Measurements from ENCODE around the gene GMDS.

GMDS gene

DNA sequence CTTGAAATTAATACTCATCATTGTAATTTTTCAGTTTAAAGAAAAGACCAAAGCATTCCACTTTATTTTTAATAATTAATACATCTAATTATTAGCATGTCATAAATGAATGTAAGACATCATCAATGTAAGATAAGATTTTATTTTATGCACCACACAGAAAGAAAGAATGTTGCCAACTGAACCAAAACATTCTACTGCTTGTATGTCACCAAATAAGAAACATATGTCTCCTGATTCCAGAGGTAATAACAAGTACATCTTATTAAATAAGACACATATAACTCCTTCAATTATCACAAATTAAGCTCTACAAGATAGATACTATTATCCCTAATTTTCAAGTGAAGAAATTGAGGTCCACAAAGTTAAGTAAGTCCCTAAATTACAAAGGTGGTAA lies 189.5 kb downstream of the GMDS start:
- DNase-seq = no peak
- H3K36me3 ChIP-seq (ENCODE audit: control insufficient read depth in 4 of 4, insufficient read depth in 4 of 4, low read length in 3 of 4) = no peaks in the 10 kb centered on the region
- peaks cover 0 to 2% (median 0%) of the 10 kb centered on the region in 5 experiments for H3K9me3 ChIP-seq (ENCODE audit: control extremely low read depth in 1 of 5, control insufficient read depth in 4 of 5, insufficient read depth in 2 of 5, low read depth in 1 of 5, low read length in 4 of 5)
- H3K4me3 ChIP-seq (ENCODE audit: control insufficient read depth in 1 of 7, extremely low read depth in 1 of 7, insufficient read depth in 4 of 7, low read depth in 2 of 7, low read length in 6 of 7) = no peak overlapping the region
- no peaks in the 10 kb centered on the region for H3K27me3 ChIP-seq (replicated peaks in 2 of 5; ENCODE audit: control insufficient read depth in 4 of 5, insufficient read depth in 5 of 5, low read length in 4 of 5)
- H3K27ac ChIP-seq (ENCODE audit: insufficient read depth in 1 of 2, low read depth in 1 of 2, low read length in 2 of 2, poor library complexity in 1 of 2, severe bottlenecking in 2 of 2) = no peak overlapping the region
- no peaks in the 10 kb centered on the region for H3K4me1 ChIP-seq (ENCODE audit: control extremely low read depth in 1 of 4, control insufficient read depth in 4 of 4, insufficient read depth in 4 of 4, low read length in 3 of 4)
- ChIA-PET POLR2A (no interaction called here), CTCF (no interaction called here)

DNA sequence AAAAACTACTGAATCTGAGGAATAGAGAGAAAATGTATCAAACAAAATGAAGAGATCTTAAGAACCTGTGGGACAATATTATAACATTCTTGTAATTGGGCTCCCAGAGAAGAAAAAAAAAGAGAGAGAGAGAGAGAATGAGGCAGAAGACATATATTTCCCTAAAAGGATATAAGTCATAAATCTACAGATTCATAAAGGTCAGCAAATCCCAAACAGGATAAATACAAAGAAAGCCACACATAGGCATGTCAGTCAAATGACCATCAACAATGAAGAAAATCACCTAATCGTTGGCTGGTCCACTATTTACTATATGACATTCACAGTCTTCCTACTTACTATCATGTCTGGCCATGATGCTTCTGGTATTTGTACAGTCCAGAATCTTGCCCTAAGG lies 190.3 kb downstream of the GMDS start:
- no peak for DNase-seq
- Histone ChIP-seq H3K36me3 (ENCODE audit: control insufficient read depth in 4 of 4, insufficient read depth in 4 of 4, low read length in 3 of 4) (no peaks in the 10 kb centered on the region), H3K9me3 (ENCODE audit: control extremely low read depth in 1 of 5, control insufficient read depth in 4 of 5, insufficient read depth in 2 of 5, low read depth in 1 of 5, low read length in 4 of 5) (peaks cover 0 to 3% (median 0%) of the 10 kb centered on the region in 5 experiments), H3K4me1 (ENCODE audit: control extremely low read depth in 1 of 4, control insufficient read depth in 4 of 4, insufficient read depth in 4 of 4, low read length in 3 of 4) (no peaks in the 10 kb centered on the region), H3K27me3 (replicated peaks in 2 of 5; ENCODE audit: control insufficient read depth in 4 of 5, insufficient read depth in 5 of 5, low read length in 4 of 5) (no peaks in the 10 kb centered on the region), H3K4me3 (ENCODE audit: control insufficient read depth in 1 of 7, extremely low read depth in 1 of 7, insufficient read depth in 4 of 7, low read depth in 2 of 7, low read length in 6 of 7) (no peak overlapping the region), H3K27ac (ENCODE audit: insufficient read depth in 1 of 2, low read depth in 1 of 2, low read length in 2 of 2, poor library complexity in 1 of 2, severe bottlenecking in 2 of 2) (no peak overlapping the region)
- ChIA-PET CTCF (no interaction called here), POLR2A (no interaction called here)
- no CpG with 5 or more reads among the region's 1 CpG for WGBS (ENCODE audit: insufficient coverage)

DNA sequence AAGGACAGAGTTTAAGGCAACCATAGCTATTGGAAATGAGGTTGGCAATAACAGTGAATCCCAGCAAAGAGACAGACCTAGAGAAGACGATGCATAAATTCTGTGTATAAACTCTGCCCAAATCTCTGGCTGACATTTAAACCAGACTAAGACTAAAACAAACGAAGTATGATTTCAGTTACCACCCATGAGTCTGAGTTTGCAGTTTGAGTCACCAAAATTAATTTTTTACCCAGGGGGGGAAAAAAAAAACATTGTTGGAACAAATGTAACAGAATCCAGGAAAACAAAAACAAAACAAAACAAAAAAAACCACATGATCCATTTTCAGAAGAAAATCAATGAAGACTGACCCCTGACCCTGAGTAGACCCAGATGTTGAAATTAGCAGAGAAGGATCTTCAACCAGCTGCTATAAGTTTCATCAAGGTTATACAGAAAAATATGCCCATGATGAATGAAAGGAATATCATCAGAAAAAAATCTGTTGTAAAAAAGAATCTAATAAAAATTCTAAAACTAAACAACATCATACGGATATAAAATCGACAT lies 190.8 kb downstream of the GMDS start:
- Histone ChIP-seq H3K27ac (ENCODE audit: insufficient read depth in 1 of 2, low read depth in 1 of 2, low read length in 2 of 2, poor library complexity in 1 of 2, severe bottlenecking in 2 of 2) (no peak overlapping the region), H3K36me3 (ENCODE audit: control insufficient read depth in 4 of 4, insufficient read depth in 4 of 4, low read length in 3 of 4) (no peaks in the 10 kb centered on the region), H3K27me3 (replicated peaks in 2 of 5; ENCODE audit: control insufficient read depth in 4 of 5, insufficient read depth in 5 of 5, low read length in 4 of 5) (no peaks in the 10 kb centered on the region), H3K4me1 (ENCODE audit: control extremely low read depth in 1 of 4, control insufficient read depth in 4 of 4, insufficient read depth in 4 of 4, low read length in 3 of 4) (no peaks in the 10 kb centered on the region), H3K4me3 (ENCODE audit: control insufficient read depth in 1 of 7, extremely low read depth in 1 of 7, insufficient read depth in 4 of 7, low read depth in 2 of 7, low read length in 6 of 7) (no peak overlapping the region), H3K9me3 (ENCODE audit: control extremely low read depth in 1 of 5, control insufficient read depth in 4 of 5, insufficient read depth in 2 of 5, low read depth in 1 of 5, low read length in 4 of 5) (peaks cover 0 to 3% (median 0%) of the 10 kb centered on the region in 5 experiments)
- ChIA-PET CTCF (interaction anchor here (1.1 kb wide), 1 partner anchor 18 kb away, joined by 4 read pairs; no protein-coding TSS in a partner anchor), POLR2A (no interaction called here)
- no peak for DNase-seq
- WGBS (ENCODE audit: insufficient coverage) = 100% methylated on average over 2 of the region's 4 CpGs

DNA sequence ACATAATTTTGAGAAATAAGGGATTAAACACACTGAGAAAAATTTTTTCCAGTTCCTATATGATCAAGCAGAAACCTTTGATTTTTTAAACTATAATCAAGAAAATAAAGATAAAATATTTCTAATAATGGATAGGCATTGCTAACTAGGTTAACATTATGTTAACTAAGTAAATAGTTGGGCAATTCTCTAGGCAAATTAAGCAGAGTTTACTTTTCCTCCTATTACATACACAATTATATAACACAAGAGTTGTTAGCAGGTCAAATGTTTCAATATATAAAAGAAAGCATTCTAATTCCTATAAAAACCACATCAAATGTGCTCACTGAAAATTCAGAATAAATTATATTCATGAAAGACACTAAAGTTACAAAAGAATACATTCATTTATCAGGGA lies 191.7 kb downstream of the GMDS start:
- H3K36me3 ChIP-seq (ENCODE audit: control insufficient read depth in 4 of 4, insufficient read depth in 4 of 4, low read length in 3 of 4) = no peaks in the 10 kb centered on the region
- H3K27ac ChIP-seq (ENCODE audit: insufficient read depth in 1 of 2, low read depth in 1 of 2, low read length in 2 of 2, poor library complexity in 1 of 2, severe bottlenecking in 2 of 2) = no peak overlapping the region
- ChIA-PET POLR2A (no interaction called here), CTCF (interaction anchor here (1.1 kb wide), 1 partner anchor 17 kb away, joined by 4 read pairs; no protein-coding TSS in a partner anchor)
- no peaks in the 10 kb centered on the region for H3K4me1 ChIP-seq (ENCODE audit: control extremely low read depth in 1 of 4, control insufficient read depth in 4 of 4, insufficient read depth in 4 of 4, low read length in 3 of 4)
- DNase-seq = no peak
- no peak overlapping the region for H3K4me3 ChIP-seq (ENCODE audit: control insufficient read depth in 1 of 7, extremely low read depth in 1 of 7, insufficient read depth in 4 of 7, low read depth in 2 of 7, low read length in 6 of 7)
- peaks cover 0 to 3% (median 0%) of the 10 kb centered on the region in 5 experiments for H3K9me3 ChIP-seq (ENCODE audit: control extremely low read depth in 1 of 5, control insufficient read depth in 4 of 5, insufficient read depth in 2 of 5, low read depth in 1 of 5, low read length in 4 of 5)
- H3K27me3 ChIP-seq (replicated peaks in 2 of 5; ENCODE audit: control insufficient read depth in 4 of 5, insufficient read depth in 5 of 5, low read length in 4 of 5) = no peaks in the 10 kb centered on the region

DNA sequence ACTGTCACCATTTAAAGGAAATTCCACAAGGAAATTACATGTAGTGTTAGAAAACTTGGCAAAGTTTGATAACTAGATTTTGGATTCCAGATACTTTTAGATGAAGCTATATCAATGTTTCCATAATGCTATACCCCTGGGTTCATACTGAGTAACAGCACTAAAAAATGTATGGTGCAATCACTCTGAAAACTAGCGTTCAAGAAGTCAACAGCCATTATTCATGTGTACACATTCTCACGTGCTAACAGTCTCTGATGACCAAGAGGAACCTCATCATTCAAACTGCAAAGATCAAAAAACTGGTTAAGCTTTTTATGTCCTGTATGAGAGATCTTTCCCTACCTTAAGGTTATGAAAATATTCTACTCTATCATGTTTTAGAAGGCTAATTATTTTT lies 197.6 kb downstream of the GMDS start:
- Histone ChIP-seq H3K4me1 (ENCODE audit: control extremely low read depth in 1 of 4, control insufficient read depth in 4 of 4, insufficient read depth in 4 of 4, low read length in 3 of 4) (no peaks in the 10 kb centered on the region), H3K27ac (ENCODE audit: insufficient read depth in 1 of 2, low read depth in 1 of 2, low read length in 2 of 2, poor library complexity in 1 of 2, severe bottlenecking in 2 of 2) (no peak overlapping the region), H3K27me3 (replicated peaks in 2 of 5; ENCODE audit: control insufficient read depth in 4 of 5, insufficient read depth in 5 of 5, low read length in 4 of 5) (no peaks in the 10 kb centered on the region), H3K9me3 (ENCODE audit: control extremely low read depth in 1 of 5, control insufficient read depth in 4 of 5, insufficient read depth in 2 of 5, low read depth in 1 of 5, low read length in 4 of 5) (peaks cover 0 to 9% (median 0%) of the 10 kb centered on the region in 5 experiments), H3K36me3 (ENCODE audit: control insufficient read depth in 4 of 4, insufficient read depth in 4 of 4, low read length in 3 of 4) (no peaks in the 10 kb centered on the region), H3K4me3 (ENCODE audit: control insufficient read depth in 1 of 7, extremely low read depth in 1 of 7, insufficient read depth in 4 of 7, low read depth in 2 of 7, low read length in 6 of 7) (no peak overlapping the region)
- no peak for DNase-seq
- ChIA-PET CTCF (interaction anchor here (1.1 kb wide), 1 partner anchor 8 kb away, joined by 3 read pairs; no protein-coding TSS in a partner anchor), POLR2A (no interaction called here)
- 100% methylated on average over 1 of the region's 2 CpGs for WGBS (ENCODE audit: insufficient coverage)

DNA sequence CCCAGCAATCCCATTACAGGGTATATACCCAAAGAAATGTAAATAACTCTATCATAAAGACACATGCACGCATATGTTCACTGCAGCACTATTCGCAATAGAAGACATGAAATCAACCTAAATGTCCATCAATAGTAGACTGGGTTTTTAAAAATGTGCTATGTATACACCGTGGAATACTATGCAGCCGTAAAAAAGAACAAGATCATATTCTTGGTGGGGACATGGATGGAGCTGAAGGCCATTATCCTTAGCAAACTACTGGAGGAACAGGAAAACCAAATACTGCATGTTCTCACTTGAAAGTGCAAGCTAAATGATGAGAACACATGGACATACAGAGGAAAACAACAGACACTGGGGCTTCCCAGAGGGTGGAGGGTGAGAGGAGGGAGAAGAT lies 201.2 kb downstream of the GMDS start:
- CTCF ChIA-PET = no interaction called here
- no peak overlapping the region for H3K27ac ChIP-seq (ENCODE audit: insufficient read depth in 1 of 2, low read depth in 1 of 2, low read length in 2 of 2, poor library complexity in 1 of 2, severe bottlenecking in 2 of 2)
- no peak overlapping the region for H3K4me3 ChIP-seq (ENCODE audit: control insufficient read depth in 1 of 7, extremely low read depth in 1 of 7, insufficient read depth in 4 of 7, low read depth in 2 of 7, low read length in 6 of 7)
- WGBS (ENCODE audit: insufficient coverage) = 96% methylated on average over 3 of the region's 4 CpGs
- H3K36me3 ChIP-seq (ENCODE audit: control insufficient read depth in 4 of 4, insufficient read depth in 4 of 4, low read length in 3 of 4) = no peaks in the 10 kb centered on the region
- H3K4me1 ChIP-seq (ENCODE audit: control extremely low read depth in 1 of 4, control insufficient read depth in 4 of 4, insufficient read depth in 4 of 4, low read length in 3 of 4) = no peaks in the 10 kb centered on the region
- H3K27me3 ChIP-seq (replicated peaks in 2 of 5; ENCODE audit: control insufficient read depth in 4 of 5, insufficient read depth in 5 of 5, low read length in 4 of 5) = no peaks in the 10 kb centered on the region
- H3K9me3 ChIP-seq (ENCODE audit: control extremely low read depth in 1 of 5, control insufficient read depth in 4 of 5, insufficient read depth in 2 of 5, low read depth in 1 of 5, low read length in 4 of 5) = peaks cover 0 to 6% (median 0%) of the 10 kb centered on the region in 5 experiments
- POLR2A ChIA-PET = no interaction called here
- no peak for DNase-seq

DNA sequence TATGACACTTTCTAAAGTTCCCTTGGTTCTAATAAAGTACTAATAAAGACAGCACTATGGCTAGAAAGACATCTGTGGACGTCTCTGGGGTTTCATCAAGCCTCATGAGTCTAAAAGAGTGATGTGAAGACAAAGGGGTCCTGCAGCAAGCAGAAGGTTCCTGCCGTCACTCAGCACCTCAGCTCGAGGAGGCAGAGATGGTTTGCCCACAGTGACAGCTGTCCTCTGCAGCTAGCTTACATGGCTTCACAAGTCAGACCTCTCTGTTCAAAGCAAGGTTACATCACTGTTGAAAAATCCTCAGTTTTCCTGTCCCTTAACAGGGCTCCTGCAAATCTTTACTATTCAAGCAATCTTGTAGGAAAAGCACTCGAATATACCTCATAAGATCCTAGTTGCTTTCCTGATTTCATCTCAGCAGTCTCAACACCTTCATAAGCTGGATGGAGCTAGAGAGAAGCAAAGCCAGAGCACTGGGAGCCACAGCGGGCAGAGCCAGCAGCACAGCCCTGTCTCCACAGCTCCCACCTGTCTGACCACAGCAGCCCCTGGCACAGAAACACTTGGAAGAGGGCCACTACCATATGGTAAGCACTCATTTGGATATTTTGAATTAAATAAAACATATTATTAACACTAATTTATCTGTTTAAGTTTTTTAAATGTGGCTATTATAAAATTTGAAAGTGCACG lies 202.3 kb downstream of the GMDS start:
- ChIA-PET POLR2A (no interaction called here), CTCF (interaction anchor here (1.2 kb wide), 1 partner anchor 10 kb away, joined by 3 read pairs; no protein-coding TSS in a partner anchor)
- WGBS (ENCODE audit: insufficient coverage) = 87% methylated on average over 3 of the region's 6 CpGs
- Histone ChIP-seq H3K27ac (ENCODE audit: insufficient read depth in 1 of 2, low read depth in 1 of 2, low read length in 2 of 2, poor library complexity in 1 of 2, severe bottlenecking in 2 of 2) (no peak overlapping the region), H3K36me3 (ENCODE audit: control insufficient read depth in 4 of 4, insufficient read depth in 4 of 4, low read length in 3 of 4) (no peaks in the 10 kb centered on the region), H3K4me3 (ENCODE audit: control insufficient read depth in 1 of 7, extremely low read depth in 1 of 7, insufficient read depth in 4 of 7, low read depth in 2 of 7, low read length in 6 of 7) (no peak overlapping the region), H3K9me3 (ENCODE audit: control extremely low read depth in 1 of 5, control insufficient read depth in 4 of 5, insufficient read depth in 2 of 5, low read depth in 1 of 5, low read length in 4 of 5) (peaks cover 0 to 6% (median 0%) of the 10 kb centered on the region in 5 experiments), H3K4me1 (ENCODE audit: control extremely low read depth in 1 of 4, control insufficient read depth in 4 of 4, insufficient read depth in 4 of 4, low read length in 3 of 4) (peaks cover 0 to 4% (median 3%) of the 10 kb centered on the region in 4 experiments), H3K27me3 (replicated peaks in 2 of 5; ENCODE audit: control insufficient read depth in 4 of 5, insufficient read depth in 5 of 5, low read length in 4 of 5) (no peaks in the 10 kb centered on the region)
- DNase-seq = no peak

Measured in common myeloid progenitor, CD34-positive (primary cell).